ENCODE results near the gene DDX50. TPM values are rescaled to one million over a fixed set of nuclear protein-coding genes. Genes with fewer than 3 reads are reported as not detected.
"Not testable (repeated sequence)": the region's sequence is repeated elsewhere in the genome, so short reads cannot be mapped to it uniquely, and the experiment has no call there.

Gene DDX50
- total RNA-seq = 10 to 100 TPM; 51.9 to 56.2 TPM

GRCh38 chr10:68901105-68901927, at the start of gene DDX50:
DDX50 (plus strand) TSS chr10:68901315; CDS start chr10:68901385, 70 bp downstream.
- ChIA-PET CTCF (no interaction called here), POLR2A (interaction anchor here (0.9 to 3.1 kb wide), 25 partner anchors 10 to 568 kb away, joined by 3 to 35 read pairs (median 5); partner anchors contain the start of genes CCAR1, DDX21, DNA2 and HNRNPH3)
- peaks cover 47% of the 10 kb centered on the region for H3K4me1 Mint-ChIP-seq
- no peaks in the 10 kb centered on the region for H3K9me3 Mint-ChIP-seq
- H3K36me3 Mint-ChIP-seq (ENCODE audit: low read depth) = peaks cover 28% of the 10 kb centered on the region
- peak; percentile 97 for DNase-seq
- peak within 1 kb of the TSS; percentile 93 for H3K4me3 Mint-ChIP-seq
- no peaks in the 10 kb centered on the region for H3K27me3 Mint-ChIP-seq
- peak within 1 kb of the TSS; percentile 95 for H3K27ac Mint-ChIP-seq

GRCh38 chr10:68856352-68856751, 44.8 kb upstream of the DDX50 start:
- POLR2A ChIA-PET = no interaction called here
- DNase-seq = no peak
- H3K27ac Mint-ChIP-seq = no peak overlapping the region
- no peak overlapping the region for H3K4me3 Mint-ChIP-seq
- peaks cover 15% of the 10 kb centered on the region for H3K9me3 Mint-ChIP-seq
- peaks cover 8% of the 10 kb centered on the region for H3K27me3 Mint-ChIP-seq
- no peaks in the 10 kb centered on the region for H3K4me1 Mint-ChIP-seq
- CTCF ChIA-PET = no interaction called here
- peaks cover 10% of the 10 kb centered on the region for H3K36me3 Mint-ChIP-seq (ENCODE audit: low read depth)

GRCh38 chr10:68857005-68857404, 44.1 kb upstream of the DDX50 start:
- DNase-seq = no peak
- ChIA-PET CTCF (no interaction called here), POLR2A (no interaction called here)
- peaks cover 22% of the 10 kb centered on the region for H3K9me3 Mint-ChIP-seq
- peaks cover 10% of the 10 kb centered on the region for H3K36me3 Mint-ChIP-seq (ENCODE audit: low read depth)
- no peak overlapping the region for H3K4me3 Mint-ChIP-seq
- peaks cover 8% of the 10 kb centered on the region for H3K27me3 Mint-ChIP-seq
- H3K27ac Mint-ChIP-seq = no peak overlapping the region
- H3K4me1 Mint-ChIP-seq = no peaks in the 10 kb centered on the region

GRCh38 chr10:68861253-68861652, 39.9 kb upstream of the DDX50 start:
- ChIA-PET POLR2A (no interaction called here), CTCF (no interaction called here)

DNA sequence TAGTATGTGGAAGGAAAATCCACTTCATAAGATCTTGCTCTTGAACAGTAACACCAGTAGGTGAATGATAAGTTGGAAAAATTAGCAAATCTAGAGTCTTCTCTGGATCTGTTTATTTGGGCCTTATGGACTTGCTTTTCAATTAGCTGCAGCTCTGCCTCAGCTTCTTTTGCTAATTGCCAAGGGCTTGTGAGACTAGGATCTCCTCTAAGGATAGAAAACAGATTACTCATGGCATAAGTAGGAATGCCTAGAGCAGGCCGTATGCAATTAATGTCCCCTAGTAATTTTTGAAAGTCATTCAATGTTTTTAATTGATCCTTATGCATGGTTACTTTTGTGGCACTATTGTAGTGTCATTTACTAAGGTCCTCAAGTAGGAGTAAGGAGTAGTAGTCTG, 36.5 kb upstream of the DDX50 start:
- H3K27ac Mint-ChIP-seq = no peak overlapping the region
- ChIA-PET CTCF (no interaction called here), POLR2A (interaction anchor here (1.2 kb wide), 1 partner anchor 36 kb away, joined by 3 read pairs; the partner anchor contains the start of gene DDX50)
- DNase-seq = no peak
- peaks cover 8% of the 10 kb centered on the region for H3K36me3 Mint-ChIP-seq (ENCODE audit: low read depth)
- no peaks in the 10 kb centered on the region for H3K4me1 Mint-ChIP-seq
- no peak overlapping the region for H3K4me3 Mint-ChIP-seq
- H3K27me3 Mint-ChIP-seq = peaks cover 4% of the 10 kb centered on the region
- H3K9me3 Mint-ChIP-seq = peaks cover 27% of the 10 kb centered on the region

More at GRCh38 chr10:68861253-68861652, 39.9 kb upstream of the DDX50 start:
- no peak for DNase-seq
- Mint-ChIP-seq H3K27me3 (peaks cover 12% of the 10 kb centered on the region), H3K4me1 (no peaks in the 10 kb centered on the region), H3K9me3 (peaks cover 31% of the 10 kb centered on the region), H3K4me3 (no peak overlapping the region), H3K36me3 (ENCODE audit: low read depth) (peaks cover 10% of the 10 kb centered on the region), H3K27ac (no peak overlapping the region)

GRCh38 chr10:68868173-68868572, 32.9 kb upstream of the DDX50 start:
- H3K4me1 Mint-ChIP-seq; POLR2A ChIA-PET; DNase-seq; H3K27ac Mint-ChIP-seq; CTCF ChIA-PET; H3K4me3 Mint-ChIP-seq; H3K36me3 Mint-ChIP-seq (ENCODE audit: low read depth); H3K27me3 Mint-ChIP-seq; H3K9me3 Mint-ChIP-seq: not testable (repeated sequence)

DNA sequence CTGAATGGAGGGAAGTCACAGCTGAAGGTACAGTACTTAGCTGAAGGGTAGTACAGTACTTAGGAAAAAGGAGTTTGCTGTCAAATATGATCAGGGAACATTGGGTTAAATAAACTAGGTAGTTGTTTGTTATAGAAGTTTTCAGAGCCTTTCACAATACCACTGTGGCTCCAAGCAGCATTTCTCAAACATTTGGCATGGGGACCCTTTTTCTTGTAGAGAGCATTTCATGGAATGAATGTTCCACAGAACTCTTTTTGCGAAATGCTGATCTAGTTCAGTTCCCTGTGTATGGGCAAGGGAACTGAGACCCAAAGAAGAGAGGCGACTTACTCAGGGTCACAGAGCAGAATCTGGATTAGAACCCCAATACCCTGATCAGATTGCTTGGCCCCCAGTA, 31.5 kb upstream of the DDX50 start:
- Mint-ChIP-seq H3K4me1 (peaks cover 5% of the 10 kb centered on the region), H3K4me3 (no peak overlapping the region)
- CTCF ChIA-PET = no interaction called here

DNA sequence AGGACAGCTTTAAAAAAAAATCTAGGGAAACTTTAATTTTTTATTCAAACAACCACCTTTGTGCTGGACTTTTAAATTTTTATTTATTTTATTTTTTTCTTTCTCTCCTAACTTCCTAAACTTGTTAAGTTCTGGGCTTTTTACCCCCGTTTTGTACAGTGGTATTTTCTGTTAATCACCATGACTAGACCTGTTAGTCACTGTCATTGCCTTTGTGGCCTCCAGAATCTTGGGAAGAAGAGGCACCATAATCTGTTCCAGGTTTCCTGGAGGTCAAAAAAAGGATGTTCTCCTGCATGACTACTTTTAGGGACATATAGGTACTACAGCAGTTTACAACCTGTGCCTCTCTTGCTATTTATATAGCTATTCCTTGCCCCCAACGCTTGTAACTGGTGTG, 31.1 kb upstream of the DDX50 start:
- Mint-ChIP-seq H3K9me3 (no peaks in the 10 kb centered on the region), H3K4me3 (no peak overlapping the region), H3K27ac (no peak overlapping the region), H3K4me1 (peaks cover 5% of the 10 kb centered on the region), H3K27me3 (no peaks in the 10 kb centered on the region), H3K36me3 (ENCODE audit: low read depth) (no peaks in the 10 kb centered on the region)
- ChIA-PET POLR2A (no interaction called here), CTCF (no interaction called here)
- DNase-seq = no peak

More for the DNA sequence above, 31.5 kb upstream of the DDX50 start:
- Mint-ChIP-seq H3K27ac (no peak overlapping the region), H3K27me3 (no peaks in the 10 kb centered on the region), H3K36me3 (ENCODE audit: low read depth) (no peaks in the 10 kb centered on the region), H3K9me3 (no peaks in the 10 kb centered on the region)
- POLR2A ChIA-PET = no interaction called here
- DNase-seq = no peak

DNA sequence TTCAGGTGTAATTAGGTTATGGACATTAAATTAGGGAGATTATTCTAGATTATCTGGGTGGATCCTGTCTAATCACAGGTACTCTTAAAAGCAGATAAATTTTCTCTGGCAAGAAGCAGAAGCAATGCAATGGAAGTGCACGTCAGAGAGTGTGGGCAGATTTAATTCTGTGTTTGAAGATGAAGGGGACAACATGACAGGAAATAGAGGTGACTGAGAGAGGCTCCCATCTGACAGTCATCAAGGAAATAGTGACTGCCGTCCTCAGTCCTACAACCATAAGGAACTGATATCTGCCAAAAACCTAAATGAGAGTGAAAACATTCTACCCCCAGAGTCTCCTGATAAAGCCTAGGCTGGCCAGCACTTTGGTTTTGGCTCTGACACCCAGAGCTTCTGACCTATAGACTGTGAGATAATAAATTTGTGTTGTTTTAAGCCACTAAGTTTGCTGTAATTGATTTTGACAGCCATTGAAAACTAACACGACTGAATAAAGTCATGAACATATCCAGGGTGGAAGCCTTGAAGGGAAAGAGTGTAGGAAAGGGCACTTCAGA, 30.5 kb upstream of the DDX50 start:
- Mint-ChIP-seq H3K4me3 (no peak overlapping the region), H3K36me3 (ENCODE audit: low read depth) (no peaks in the 10 kb centered on the region), H3K4me1 (peaks cover 5% of the 10 kb centered on the region), H3K9me3 (no peaks in the 10 kb centered on the region), H3K27ac (no peak overlapping the region), H3K27me3 (no peaks in the 10 kb centered on the region)
- POLR2A ChIA-PET = interaction anchor here (0.6 to 0.8 kb wide), 2 partner anchors 30 to 227 kb away, joined by 3 to 4 read pairs; no protein-coding TSS in a partner anchor
- CTCF ChIA-PET = no interaction called here
- no peak for DNase-seq

DNA sequence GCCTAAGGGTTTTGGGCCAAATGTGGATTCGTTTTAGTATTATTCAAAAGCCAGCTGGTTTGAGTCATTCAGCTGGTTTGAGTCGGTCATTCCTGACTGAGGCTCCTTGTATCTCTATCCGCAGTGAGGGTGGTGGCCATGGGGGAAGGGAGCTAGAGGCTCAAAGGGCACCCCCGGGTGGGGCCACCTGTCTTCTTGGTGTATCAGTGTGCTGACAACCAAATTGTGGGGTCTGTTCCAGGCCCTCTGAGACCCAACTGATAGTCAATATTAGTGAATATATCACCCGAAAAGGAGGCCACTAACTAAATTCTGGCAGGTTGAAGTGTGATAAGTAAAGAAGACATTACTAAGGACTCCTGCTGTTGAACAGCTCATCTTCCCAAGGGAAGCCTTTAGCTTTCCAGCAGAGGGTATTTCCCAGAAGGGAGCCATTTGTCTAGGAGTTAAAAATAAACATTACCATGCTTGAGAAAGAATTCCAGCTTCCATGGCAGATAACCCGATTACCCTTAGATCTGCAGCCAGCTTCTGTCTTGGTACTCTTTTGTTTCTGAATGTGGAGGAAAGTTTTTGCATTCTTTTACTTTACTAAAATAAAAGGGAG, 29.9 kb upstream of the DDX50 start:
- Mint-ChIP-seq H3K27me3 (no peaks in the 10 kb centered on the region), H3K36me3 (ENCODE audit: low read depth) (no peaks in the 10 kb centered on the region), H3K4me1 (peaks cover 5% of the 10 kb centered on the region), H3K4me3 (no peak overlapping the region), H3K27ac (no peak overlapping the region), H3K9me3 (no peaks in the 10 kb centered on the region)
- ChIA-PET CTCF (no interaction called here), POLR2A (interaction anchor here (0.6 to 0.8 kb wide), 2 partner anchors 29 to 226 kb away, joined by 3 to 4 read pairs; no protein-coding TSS in a partner anchor)
- no peak for DNase-seq

GRCh38 chr10:68871731-68872342, 29.3 kb upstream of the DDX50 start:
- ChIA-PET POLR2A (no interaction called here), CTCF (no interaction called here)
- Mint-ChIP-seq H3K27me3 (no peaks in the 10 kb centered on the region), H3K9me3 (no peaks in the 10 kb centered on the region), H3K36me3 (ENCODE audit: low read depth) (no peaks in the 10 kb centered on the region), H3K4me3 (no peak overlapping the region), H3K27ac (no peak overlapping the region), H3K4me1 (peaks cover 5% of the 10 kb centered on the region)
- no peak for DNase-seq

- Mint-ChIP-seq H3K4me1 (no peaks in the 10 kb centered on the region), H3K9me3 (no peaks in the 10 kb centered on the region), H3K4me3 (no peak overlapping the region), H3K27me3 (peaks cover 3% of the 10 kb centered on the region), H3K27ac (no peak overlapping the region), H3K36me3 (ENCODE audit: low read depth) (no peaks in the 10 kb centered on the region)
- ChIA-PET CTCF (no interaction called here), POLR2A (no interaction called here)
- DNase-seq = no peak
These were observed 24.6 kb upstream of the DDX50 start for GRCh38 chr10:68876246-68877138.

Data from activated CD4-positive, alpha-beta memory T cell treated with anti-CD3 and anti-CD28 coated beads, Interleukin-2, amount 10 ng/mL, durations not matched to agents 7 days and 5 days (primary cell).